Activated CD4-positive, alpha-beta T cell treated with anti-CD3 and anti-CD28 coated beads for 24 hours (primary cell): ENCODE data around the gene NECTIN1.

Experiments used
- DNase-seq, 2 donors: peaks; one replicate each; pipeline ENCODE4 v3.0.0-alpha.2; 2020; ENCODE audit warnings: low read depth in 2 of 2

NECTIN1 gene

GRCh38 chr11:119712459-119713358 lies 16.3 kb downstream of the NECTIN1 start:
- DNase-seq = no peak

- no peak for DNase-seq
Observed at GRCh38 chr11:119712006-119712405, 17.0 kb downstream of the NECTIN1 start.

- no peak for DNase-seq
Observed at GRCh38 chr11:119711476-119711875, 17.5 kb downstream of the NECTIN1 start.

- no peak for DNase-seq
Observed at GRCh38 chr11:119710417-119710816, 18.6 kb downstream of the NECTIN1 start.

DNA sequence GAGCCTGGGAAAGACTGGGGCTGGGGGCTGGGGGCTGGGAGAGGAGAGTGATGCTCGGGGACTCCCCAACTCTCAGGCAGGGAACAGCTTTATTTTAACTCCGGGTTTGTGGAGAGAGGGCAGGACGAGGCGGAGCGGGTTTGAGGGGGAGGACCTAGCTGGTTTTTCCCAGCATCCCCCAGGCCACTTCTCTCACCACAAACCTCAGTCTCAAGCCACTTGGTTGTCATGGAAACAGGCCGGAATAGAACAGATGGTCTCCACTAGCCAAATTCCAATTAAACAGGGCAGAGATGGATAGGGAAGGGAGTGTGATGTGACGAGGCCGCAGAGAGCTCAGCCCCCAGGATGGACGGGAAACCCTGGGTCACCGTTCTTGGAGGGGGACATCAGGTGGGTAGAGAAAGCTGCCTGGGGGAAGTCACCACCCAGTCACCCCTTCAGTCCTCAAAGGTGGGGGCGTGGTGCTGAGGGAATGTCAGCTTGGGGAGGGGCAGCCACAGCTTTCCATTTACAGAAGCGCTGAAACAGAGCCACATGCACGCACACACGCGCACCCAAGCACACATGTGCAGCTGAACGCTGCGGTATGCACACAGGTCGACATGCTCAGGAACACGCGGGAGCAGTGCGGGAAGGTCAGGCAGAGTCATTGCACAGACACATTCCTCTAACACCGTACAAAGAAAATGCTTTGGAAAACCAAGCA lies 19.2 kb downstream of the NECTIN1 start:
- no peak for DNase-seq

DNA sequence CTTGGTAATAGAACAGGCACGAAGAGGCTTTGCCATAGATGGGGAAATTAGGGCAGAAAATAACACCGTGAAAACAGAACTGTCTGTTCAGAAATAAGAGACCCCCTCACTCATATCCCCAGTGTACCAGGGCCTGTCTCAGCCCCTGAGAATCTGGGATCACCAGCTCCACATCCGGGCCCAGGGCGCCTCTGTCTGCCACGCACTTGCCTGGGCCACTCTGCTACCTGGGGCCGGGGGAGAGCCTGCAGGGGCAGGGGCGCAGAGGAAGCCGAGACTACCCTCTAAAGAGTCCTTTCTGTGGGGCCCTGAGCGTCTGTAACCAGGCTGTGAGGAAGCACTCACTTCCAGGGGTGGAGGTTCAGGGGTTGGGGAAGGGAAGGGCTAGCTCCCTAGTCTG lies 19.8 kb downstream of the NECTIN1 start:
- DNase-seq = no peak

GRCh38 chr11:119708384-119708783 lies 20.6 kb downstream of the NECTIN1 start:
- DNase-seq = no peak

GRCh38 chr11:119706887-119707286 lies 22.1 kb downstream of the NECTIN1 start:
- no peak for DNase-seq

- DNase-seq = no peak
Observed at GRCh38 chr11:119706029-119706428, 23.0 kb downstream of the NECTIN1 start.

DNA sequence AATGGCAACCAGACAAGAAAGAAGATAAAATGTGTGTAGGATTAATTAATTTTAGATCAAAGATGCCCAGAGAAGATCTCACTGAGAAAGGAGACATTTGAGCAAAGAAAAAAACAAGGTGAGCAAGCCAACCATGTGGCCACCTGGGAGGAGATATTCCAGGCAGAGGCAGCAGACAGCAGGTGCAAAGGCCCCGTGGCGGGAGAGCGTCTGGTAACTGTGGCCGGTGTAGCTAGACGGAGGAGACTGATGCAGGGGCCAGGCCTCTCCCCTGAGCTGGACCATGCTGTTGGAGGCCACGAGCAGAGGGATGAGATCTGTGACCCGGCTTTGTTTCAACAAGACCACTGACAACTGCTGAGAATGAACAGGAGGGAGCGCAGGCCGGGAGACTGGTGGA lies 23.6 kb downstream of the NECTIN1 start:
- no peak for DNase-seq

- DNase-seq = no peak
Observed at GRCh38 chr11:119704849-119705248, 24.2 kb downstream of the NECTIN1 start.

DNA sequence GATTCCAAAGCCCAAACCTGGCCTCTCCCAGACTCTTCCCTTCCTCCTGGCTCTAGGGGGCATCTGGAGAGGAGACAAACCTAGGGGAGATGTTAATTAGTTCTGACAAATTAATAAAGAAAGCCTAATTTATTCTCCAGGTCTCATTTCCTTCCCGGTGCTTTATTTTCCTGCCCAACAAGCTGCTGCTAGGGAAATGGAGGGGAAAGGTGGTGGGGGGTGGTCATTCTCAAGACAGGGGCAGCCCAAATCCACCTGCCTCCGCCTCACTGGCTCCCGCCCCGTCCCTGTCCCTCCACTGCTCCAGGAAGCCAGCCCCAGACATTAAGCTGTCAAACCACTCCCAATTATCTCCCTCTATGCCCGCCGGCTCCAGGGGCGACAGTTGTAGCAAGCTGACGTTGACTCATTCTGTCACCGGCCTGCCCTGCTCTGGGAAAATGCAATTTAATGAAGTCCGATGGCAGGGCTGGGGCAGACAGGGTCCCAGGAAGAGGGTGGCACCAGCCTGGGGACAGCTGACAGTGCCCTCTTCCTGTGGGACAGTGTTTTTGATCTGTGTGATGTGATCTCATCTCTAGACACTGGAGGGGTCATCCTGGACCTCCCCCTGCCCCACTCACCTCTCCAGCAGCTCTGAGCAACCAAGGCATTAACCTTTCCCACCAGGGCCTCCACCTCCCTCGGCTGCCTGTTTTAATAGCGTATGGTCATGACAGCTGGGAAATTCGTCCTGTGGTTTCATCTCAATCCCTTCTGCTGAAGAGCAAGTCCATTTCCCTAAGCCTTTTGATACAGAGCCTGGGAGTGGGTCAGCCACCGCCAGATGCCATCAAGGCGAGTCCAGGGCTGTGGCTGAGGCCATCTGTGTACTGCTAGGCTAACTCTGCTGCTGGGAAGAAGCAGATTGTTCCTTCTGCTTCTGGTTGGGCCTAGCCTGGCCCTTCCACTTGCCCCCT lies 27.1 kb downstream of the NECTIN1 start:
- no peak for DNase-seq

- DNase-seq = no peak
Observed at GRCh38 chr11:119700536-119701346, 28.3 kb downstream of the NECTIN1 start.

DNA sequence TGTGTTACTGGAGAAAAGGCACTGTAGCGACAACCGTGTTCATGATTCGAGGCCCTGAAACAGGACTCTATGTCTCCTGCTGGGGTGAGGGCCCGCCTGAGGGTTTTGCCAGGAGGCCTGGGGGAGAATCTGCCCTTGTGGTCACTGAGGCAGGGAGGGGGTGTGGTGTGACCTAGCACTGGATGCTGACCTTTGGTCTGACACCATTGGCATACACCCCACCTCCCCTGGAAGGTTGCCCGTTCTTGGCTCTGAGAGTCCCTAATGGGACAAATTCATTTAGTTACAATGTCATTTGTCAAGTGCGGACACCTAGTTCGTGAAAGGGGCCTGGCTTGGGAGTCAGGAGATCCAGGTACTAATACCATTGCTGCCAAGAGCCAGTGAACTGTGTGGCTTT lies 29.0 kb downstream of the NECTIN1 start:
- no peak for DNase-seq

- no peak for DNase-seq
Observed at GRCh38 chr11:119699227-119699626, 29.8 kb downstream of the NECTIN1 start.

- no peak for DNase-seq
Observed at GRCh38 chr11:119697882-119698281, 31.1 kb downstream of the NECTIN1 start.

DNA sequence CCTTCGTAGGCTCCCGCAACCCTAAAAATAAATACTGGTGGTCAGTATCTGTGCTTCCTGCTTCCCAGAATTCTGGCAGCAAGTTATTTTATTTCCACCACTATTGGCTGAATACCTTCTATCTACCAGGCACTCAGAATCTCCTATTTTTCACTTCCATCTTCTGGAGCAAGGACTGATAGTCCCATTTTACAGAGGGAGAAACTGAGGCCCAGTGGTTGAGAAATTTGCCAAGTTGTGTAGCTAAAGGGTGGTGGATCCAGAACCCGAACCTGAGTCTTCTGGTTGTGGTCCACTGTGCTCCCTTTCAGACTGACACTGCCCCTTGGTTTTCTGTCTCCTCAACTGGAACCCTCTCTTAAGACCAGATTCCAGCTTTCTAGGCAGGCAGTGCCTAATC lies 31.6 kb downstream of the NECTIN1 start:
- DNase-seq = no peak

- no peak for DNase-seq
Observed at GRCh38 chr11:119696378-119697222, 32.4 kb downstream of the NECTIN1 start.

GRCh38 chr11:119694334-119694733 lies 34.7 kb downstream of the NECTIN1 start:
- no peak for DNase-seq

GRCh38 chr11:119693253-119693815 lies 35.7 kb downstream of the NECTIN1 start:
- no peak for DNase-seq
